GM12891 (cell line): Measurements from ENCODE around the gene RITA1.

Source experiments
- DNase-seq: peaks from one replicate; pipeline ENCODE4 v3.0.0; 2011; ENCODE audit warnings: low spot score; ENCODE audit not compliant: insufficient read length
- FAIRE-seq: peaks from 2 replicates; lab custom pipeline; 2011; peaks lifted over from hg19 to GRCh38; lab: Jason Lieb, UNC
- PAX5 ChIP-seq: IDR thresholded peaks from 2 replicates; pipeline ENCODE4 v1.6.1; 2011; ENCODE audit warnings: low read length, moderate library complexity, mild to moderate bottlenecking; ENCODE audit not compliant: insufficient read depth, severe bottlenecking
- POLR2A ChIP-seq: IDR thresholded peaks from 2 replicates; pipeline ENCODE4 v1.6.1; 2011; ENCODE audit warnings: low read depth, low read length, control low read depth
- POLR2AphosphoS5 ChIP-seq: IDR thresholded peaks from 2 replicates; pipeline ENCODE4 v1.6.1; 2011; ENCODE audit warnings: low read depth, low read length, control low read depth
- POU2F2 ChIP-seq: IDR thresholded peaks from 2 replicates; pipeline ENCODE4 v1.6.1; 2011; ENCODE audit warnings: low read depth, mild to moderate bottlenecking, control low read depth, low read length, moderate library complexity
- SPI1 ChIP-seq: IDR thresholded peaks from 2 replicates; pipeline ENCODE4 v1.6.1; 2011; ENCODE audit warnings: low read depth, low read length, control low read depth
- TAF1 ChIP-seq: IDR thresholded peaks from 2 replicates; pipeline ENCODE4 v1.6.1; 2011; ENCODE audit warnings: low read depth, low read length, control low read depth

The RITA1 gene

GRCh38 chr12:113164014-113164413 lies 21.5 kb upstream of the RITA1 start:
- TF ChIP-seq TAF1 (no peak), POU2F2 (no peak), PAX5 (no peak), POLR2A (no peak), POLR2AphosphoS5 (no peak), SPI1 (no peak)
- no peak for FAIRE-seq
- no peak for DNase-seq

- FAIRE-seq (no peak), DNase-seq (no peak)
- TF ChIP-seq POU2F2 (no peak), SPI1 (no peak)
Observed at GRCh38 chr12:113165521-113166450, 19.7 kb upstream of the RITA1 start.

- DNase-seq (no peak), FAIRE-seq (no peak)
- TF ChIP-seq TAF1 (no peak), POU2F2 (no peak), POLR2AphosphoS5 (no peak), POLR2A (no peak), PAX5 (no peak), SPI1 (no peak)
Observed at GRCh38 chr12:113167868-113168267, 17.7 kb upstream of the RITA1 start.

- TF ChIP-seq POU2F2 (no peak), TAF1 (no peak), POLR2AphosphoS5 (no peak), PAX5 (no peak), POLR2A (no peak)
- FAIRE-seq: no peak
Observed at GRCh38 chr12:113169697-113170096, 15.8 kb upstream of the RITA1 start.

GRCh38 chr12:113170457-113170856 lies 15.1 kb upstream of the RITA1 start:
- FAIRE-seq (no peak), DNase-seq (no peak)
- TF ChIP-seq POU2F2 (no peak), TAF1 (no peak), PAX5 (no peak), POLR2AphosphoS5 (no peak), POLR2A (no peak), SPI1 (no peak)

More at GRCh38 chr12:113169697-113170096, 15.8 kb upstream of the RITA1 start:
- DNase-seq: no peak

- FAIRE-seq (peak; percentile 16), DNase-seq (no peak)
- TF ChIP-seq POLR2AphosphoS5: no peak
- no peak for TF ChIP-seq TAF1
- no peak for TF ChIP-seq POLR2A
- peak; percentile 63 for TF ChIP-seq SPI1
Observed at GRCh38 chr12:113170926-113171325, 14.6 kb upstream of the RITA1 start.

GRCh38 chr12:113171543-113171942 lies 14.0 kb upstream of the RITA1 start:
- peak; percentile 81 for FAIRE-seq
- TF ChIP-seq TAF1 (no peak), POU2F2 (no peak)
- no peak for DNase-seq

GRCh38 chr12:113172185-113172584 lies 13.3 kb upstream of the RITA1 start:
- DNase-seq: no peak
- no peak for FAIRE-seq
- no peak for TF ChIP-seq TAF1
- TF ChIP-seq POU2F2: no peak
- no peak for TF ChIP-seq POLR2A
- TF ChIP-seq SPI1: no peak
- TF ChIP-seq POLR2AphosphoS5: no peak
- TF ChIP-seq PAX5: no peak

GRCh38 chr12:113173081-113173698 lies 12.3 kb upstream of the RITA1 start:
- FAIRE-seq: peak; percentile 94
- TF ChIP-seq POU2F2: no peak
- TF ChIP-seq SPI1: no peak
- TF ChIP-seq PAX5: peak; percentile 86
- DNase-seq: no peak
